Neural crest cell (in vitro differentiated cells): ENCODE data around the gene NTN4. TPM values are rescaled to one million over a fixed set of nuclear protein-coding genes. Genes with fewer than 3 reads are reported as not detected.

ENCODE experiments used
- DNase-seq: peaks from one replicate; pipeline ENCODE4 v3.0.0; 2021; ENCODE audit warnings: low read depth, mixed read lengths, low spot score
- H3K27ac Mint-ChIP-seq: one replicate; pipeline ENCODE4 v1.8.0; 2021; ENCODE audit warnings: mild to moderate bottlenecking, mixed read lengths; ENCODE audit not compliant: unreplicated experiment
- H3K27me3 Mint-ChIP-seq: 2 replicates; pipeline ENCODE4 v1.8.0; 2021; ENCODE audit warnings: low read depth, mild to moderate bottlenecking, mixed read lengths
- H3K36me3 Mint-ChIP-seq: 2 replicates; pipeline ENCODE4 v1.8.0; 2021; ENCODE audit warnings: low read depth, mild to moderate bottlenecking, mixed read lengths
- H3K4me1 Mint-ChIP-seq: 2 replicates; pipeline ENCODE4 v1.8.0; 2021; ENCODE audit warnings: mixed read lengths
- H3K4me3 Mint-ChIP-seq: one replicate; pipeline ENCODE4 v1.8.0; 2021; ENCODE audit warnings: mild to moderate bottlenecking, mixed read lengths
- H3K9me3 Mint-ChIP-seq: 2 replicates; pipeline ENCODE4 v1.8.0; 2021; ENCODE audit warnings: mixed read lengths
- CTCF ChIP-seq: fragments of 200-600 bp; sonication (generic); conservative IDR thresholded peaks from 2 replicates; pipeline ENCODE4 v1.5.0; 2021; ENCODE audit warnings: antibody characterized with exemption, mild to moderate bottlenecking
- total RNA-seq: library from RNA; stranded (reverse); gene quantifications from 2 replicates; pipeline ENCODE4 v1.2.1, GENCODE V29; 2021

NTN4 gene
- total RNA-seq, 1 donor from 2014 or later: 6.0 TPM

GRCh38 chr12:95625012-95625411 is 165.6 kb downstream of the NTN4 start:
- Mint-ChIP-seq H3K27ac (no peak overlapping the region), H3K4me3 (no peak overlapping the region), H3K9me3 (no peaks in the 10 kb centered on the region), H3K36me3 (no peaks in the 10 kb centered on the region), H3K27me3 (peaks cover 2% of the 10 kb centered on the region), H3K4me1 (peaks cover 15% of the 10 kb centered on the region)
- TF ChIP-seq CTCF: no peak
- DNase-seq: no peak

GRCh38 chr12:95624589-95624988 is 166.0 kb downstream of the NTN4 start:
- Mint-ChIP-seq H3K27me3 (peaks cover 2% of the 10 kb centered on the region), H3K36me3 (no peaks in the 10 kb centered on the region), H3K27ac (peak overlapping the region; percentile 87), H3K4me1 (peaks cover 15% of the 10 kb centered on the region), H3K4me3 (no peak overlapping the region), H3K9me3 (no peaks in the 10 kb centered on the region)
- no peak for TF ChIP-seq CTCF
- no peak for DNase-seq

GRCh38 chr12:95623554-95624170 is 166.9 kb downstream of the NTN4 start:
- Mint-ChIP-seq H3K4me1 (peaks cover 15% of the 10 kb centered on the region), H3K27ac (no peak overlapping the region), H3K27me3 (peaks cover 2% of the 10 kb centered on the region), H3K36me3 (no peaks in the 10 kb centered on the region), H3K9me3 (no peaks in the 10 kb centered on the region), H3K4me3 (no peak overlapping the region)
- peak; percentile 66 for TF ChIP-seq CTCF
- peak; percentile 40 for DNase-seq

GRCh38 chr12:95622879-95623278 is 167.7 kb downstream of the NTN4 start:
- no peaks in the 10 kb centered on the region for H3K36me3 Mint-ChIP-seq
- H3K9me3 Mint-ChIP-seq: no peaks in the 10 kb centered on the region
- peaks cover 15% of the 10 kb centered on the region for H3K4me1 Mint-ChIP-seq
- no peak overlapping the region for H3K4me3 Mint-ChIP-seq
- peaks cover 2% of the 10 kb centered on the region for H3K27me3 Mint-ChIP-seq
- no peak for TF ChIP-seq CTCF
- peak overlapping the region; percentile 78 for H3K27ac Mint-ChIP-seq
- DNase-seq: no peak

- peaks cover 2% of the 10 kb centered on the region for H3K27me3 Mint-ChIP-seq
- DNase-seq: no peak
- H3K4me3 Mint-ChIP-seq: no peak overlapping the region
- no peaks in the 10 kb centered on the region for H3K9me3 Mint-ChIP-seq
- H3K4me1 Mint-ChIP-seq: peaks cover 15% of the 10 kb centered on the region
- H3K27ac Mint-ChIP-seq: no peak overlapping the region
- no peaks in the 10 kb centered on the region for H3K36me3 Mint-ChIP-seq
- no peak for TF ChIP-seq CTCF
These were observed 168.8 kb downstream of the NTN4 start for GRCh38 chr12:95621725-95622124.
